ENCODE data around the gene CTNNA1. TPM values are rescaled to one million over a fixed set of nuclear protein-coding genes. Genes with fewer than 3 reads are reported as not detected.

Gene CTNNA1
- total and polyA plus RNA-seq, 2 donors (not counting 3 experiments of a cell fraction or from before 2014, with no cell fraction given): 156 to 394 TPM

DNA sequence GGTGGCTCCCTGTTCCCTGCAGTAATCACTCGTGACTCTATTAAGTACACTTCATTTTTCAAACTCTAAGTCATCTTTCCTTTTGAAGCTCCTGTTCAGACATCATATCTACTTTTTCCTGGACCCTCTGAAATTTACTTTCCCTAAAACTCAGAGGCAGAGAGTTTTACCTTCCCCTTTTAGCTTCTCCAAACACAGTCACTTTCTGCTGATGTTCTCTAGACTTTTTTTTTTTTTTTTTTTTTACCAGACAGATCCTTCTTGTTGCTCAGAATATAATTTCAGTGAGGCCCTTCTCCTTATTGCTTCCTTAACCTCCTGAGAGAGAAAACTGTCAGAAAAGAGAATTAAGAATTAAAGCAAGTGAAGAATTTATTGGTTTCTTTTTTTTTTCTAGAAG, 208.5 kb downstream of the CTNNA1 start:
- FAIRE-seq (no peak), DNase-seq (ENCODE audit: low read depth, low spot score) (no peak)
- no peak overlapping the region for H3K4me2 ChIP-seq (ENCODE audit: insufficient read depth, low read length)
- ChIA-PET CTCF (interaction anchor here (1.5 kb wide), 1 partner anchor 12 kb away, joined by 7 read pairs; no protein-coding TSS in a partner anchor), POLR2A (no interaction called here)
- dilution Hi-C loops (cut with MboI; ENCODE audit: extremely low pct_ligation_motif_present, low sequenced_read_pairs) (no loop called here), intact Hi-C loops (cut with micrococcal nuclease) (no loop called here)
- BruUV-seq (replicated peaks): no TSS peak
- no peaks in the 10 kb centered on the region for H3K27me3 ChIP-seq (ENCODE audit: control insufficient read depth in 2 of 2, insufficient read depth in 2 of 2, low read length in 2 of 2)
- no peaks in the 10 kb centered on the region for H3K36me3 ChIP-seq (ENCODE audit: control insufficient read depth in 2 of 2, extremely low read depth in 1 of 2, insufficient read depth in 2 of 2, low read length in 2 of 2)
- H4K20me1 ChIP-seq (replicated peaks; ENCODE audit: control insufficient read depth, extremely low read depth, insufficient read depth, low read length): no peaks in the 10 kb centered on the region
- H3K79me2 ChIP-seq (ENCODE audit: control insufficient read depth, insufficient read depth, low read length): no peaks in the 10 kb centered on the region
- H3K4me3 ChIP-seq (replicated peaks in 1 of 3; ENCODE audit: insufficient read depth in 1 of 3, low read depth in 1 of 3, low read length in 3 of 3): no peak overlapping the region
- H3K27ac ChIP-seq (ENCODE audit: insufficient read depth, low read depth, low read length): no peak overlapping the region
- no peaks in the 10 kb centered on the region for H3K4me1 ChIP-seq (ENCODE audit: control insufficient read depth, extremely low read depth, insufficient read depth, low read length)
- H3K9me1 ChIP-seq (replicated peaks; ENCODE audit: control insufficient read depth, extremely low read depth, insufficient read depth, low read length): no peaks in the 10 kb centered on the region
- no peak overlapping the region for H3K9ac ChIP-seq (replicated peaks; ENCODE audit: extremely low read depth, insufficient read depth, low read length)
- no peaks in the 10 kb centered on the region for H3K9me3 ChIP-seq (replicated peaks; ENCODE audit: control insufficient read depth, insufficient read depth, low read length)
- no peak overlapping the region for H2AFZ ChIP-seq (ENCODE audit: low read depth, low read length)
- TF ChIP-seq EZH2 (IDR thresholded peaks at IDR 0.05; ENCODE audit: borderline replicate concordance, low read depth, low read length, severe bottlenecking): no peak

- Histone ChIP-seq H3K4me2 (ENCODE audit: insufficient read depth, low read length) (no peak overlapping the region), H3K36me3 (ENCODE audit: control insufficient read depth in 2 of 2, extremely low read depth in 1 of 2, insufficient read depth in 2 of 2, low read length in 2 of 2) (no peaks in the 10 kb centered on the region), H3K9ac (replicated peaks; ENCODE audit: extremely low read depth, insufficient read depth, low read length) (no peak overlapping the region), H3K4me3 (replicated peaks in 1 of 3; ENCODE audit: insufficient read depth in 1 of 3, low read depth in 1 of 3, low read length in 3 of 3) (no peak overlapping the region), H3K79me2 (ENCODE audit: control insufficient read depth, insufficient read depth, low read length) (no peaks in the 10 kb centered on the region), H3K9me3 (replicated peaks; ENCODE audit: control insufficient read depth, insufficient read depth, low read length) (no peaks in the 10 kb centered on the region), H3K9me1 (replicated peaks; ENCODE audit: control insufficient read depth, extremely low read depth, insufficient read depth, low read length) (no peaks in the 10 kb centered on the region), H3K4me1 (ENCODE audit: control insufficient read depth, extremely low read depth, insufficient read depth, low read length) (no peaks in the 10 kb centered on the region), H2AFZ (ENCODE audit: low read depth, low read length) (no peak overlapping the region), H4K20me1 (replicated peaks; ENCODE audit: control insufficient read depth, extremely low read depth, insufficient read depth, low read length) (no peaks in the 10 kb centered on the region), H3K27ac (ENCODE audit: insufficient read depth, low read depth, low read length) (no peak overlapping the region), H3K27me3 (ENCODE audit: control insufficient read depth in 2 of 2, insufficient read depth in 2 of 2, low read length in 2 of 2) (no peaks in the 10 kb centered on the region)
- intact Hi-C loops (cut with micrococcal nuclease): no loop called here
- BruUV-seq (replicated peaks): no TSS peak
- DNase-seq (ENCODE audit: low read depth, low spot score): no peak
- no peak for FAIRE-seq
- ChIA-PET CTCF (interaction anchor here (0.8 to 1.9 kb wide), 5 partner anchors 9 to 23 kb away, joined by 4 to 7 read pairs (median 5); no protein-coding TSS in a partner anchor), POLR2A (no interaction called here)
- no peak for TF ChIP-seq GATA2 (IDR thresholded peaks at IDR 0.05; ENCODE audit: insufficient read depth, insufficient read length, low read depth, low read length)
- no peak for TF ChIP-seq MYC (IDR thresholded peaks at IDR 0.05; ENCODE audit: low read depth, low read length)
- no peak for TF ChIP-seq FOS (IDR thresholded peaks at IDR 0.05; ENCODE audit: borderline replicate concordance, insufficient read depth, low read length)
- TF ChIP-seq EZH2 (IDR thresholded peaks at IDR 0.05; ENCODE audit: borderline replicate concordance, low read depth, low read length, severe bottlenecking): no peak
- TF ChIP-seq POLR2A (IDR thresholded peaks at IDR 0.05; ENCODE audit: low read depth, low read length): no peak
- no peak for TF ChIP-seq POLR2AphosphoS5 (IDR thresholded peaks at IDR 0.05; ENCODE audit: insufficient read depth, low read depth, low read length)
- TF ChIP-seq CTCF (IDR thresholded peaks at IDR 0.05; ENCODE audit: extremely low read depth in 1 of 2, insufficient read depth in 1 of 2, low read depth in 1 of 2, low read length in 2 of 2): no peak
- dilution Hi-C loops (cut with MboI; ENCODE audit: extremely low pct_ligation_motif_present, low sequenced_read_pairs): no loop called here
These were observed 209.6 kb downstream of the CTNNA1 start for GRCh38 chr5:138962614-138963370.

Measured in endothelial cell of umbilical vein (primary cell).